LoVo (cell line): ENCODE measurements around the gene DIS3L2.
"Not testable (repeated sequence)": the region's sequence is repeated elsewhere in the genome, so short reads cannot be mapped to it uniquely, and the experiment has no call there.

Experiments
- DNase-seq: peaks from one replicate; pipeline ENCODE4 v3.0.0-alpha.2; 2016; ENCODE audit warnings: low spot score

Gene DIS3L2

GRCh38 chr2:232350804-232351685, 389.5 kb downstream of the DIS3L2 start:
- no peak for DNase-seq

DNA sequence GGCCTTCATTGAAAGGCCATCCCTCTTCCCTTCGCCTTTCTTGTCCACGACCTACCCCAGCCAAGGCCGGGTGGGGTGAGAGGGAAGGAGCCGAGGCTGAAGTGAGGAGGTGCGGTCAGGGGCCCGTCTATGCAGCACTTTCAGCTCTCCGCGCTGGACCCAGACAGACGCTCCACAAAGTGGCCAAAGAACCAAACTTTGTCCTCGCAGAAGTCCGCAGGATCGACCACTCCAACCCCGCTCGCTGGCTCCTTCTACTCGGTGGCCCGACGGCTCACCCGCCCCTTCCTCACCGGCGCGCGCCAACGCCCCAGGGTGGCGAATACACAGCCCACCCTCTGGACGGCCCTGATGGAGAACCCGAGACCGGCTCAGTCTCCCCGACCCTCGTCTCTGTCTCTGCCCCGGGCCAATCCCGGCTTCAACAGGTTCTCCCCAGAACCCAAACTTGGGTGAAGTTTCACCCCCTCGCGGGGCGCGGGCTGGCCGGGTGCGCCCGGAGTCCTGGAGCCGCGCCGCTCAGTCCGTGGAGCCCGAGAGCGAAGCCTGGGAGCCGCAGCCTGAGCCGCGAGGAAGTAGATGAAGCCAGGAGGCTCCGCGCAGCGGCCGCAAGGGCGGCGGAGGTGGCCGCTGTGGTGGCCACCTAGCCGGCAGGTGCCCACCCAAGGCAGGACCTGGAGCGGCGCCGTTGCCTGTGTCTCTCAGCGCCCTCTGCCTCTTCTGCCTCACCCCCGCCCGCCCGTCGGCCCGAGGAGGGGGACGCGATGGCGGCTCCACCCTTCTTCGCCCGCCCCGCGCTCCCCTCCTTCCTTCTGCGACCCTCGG, 390.4 kb downstream of the DIS3L2 start:
- DNase-seq = no peak

DNA sequence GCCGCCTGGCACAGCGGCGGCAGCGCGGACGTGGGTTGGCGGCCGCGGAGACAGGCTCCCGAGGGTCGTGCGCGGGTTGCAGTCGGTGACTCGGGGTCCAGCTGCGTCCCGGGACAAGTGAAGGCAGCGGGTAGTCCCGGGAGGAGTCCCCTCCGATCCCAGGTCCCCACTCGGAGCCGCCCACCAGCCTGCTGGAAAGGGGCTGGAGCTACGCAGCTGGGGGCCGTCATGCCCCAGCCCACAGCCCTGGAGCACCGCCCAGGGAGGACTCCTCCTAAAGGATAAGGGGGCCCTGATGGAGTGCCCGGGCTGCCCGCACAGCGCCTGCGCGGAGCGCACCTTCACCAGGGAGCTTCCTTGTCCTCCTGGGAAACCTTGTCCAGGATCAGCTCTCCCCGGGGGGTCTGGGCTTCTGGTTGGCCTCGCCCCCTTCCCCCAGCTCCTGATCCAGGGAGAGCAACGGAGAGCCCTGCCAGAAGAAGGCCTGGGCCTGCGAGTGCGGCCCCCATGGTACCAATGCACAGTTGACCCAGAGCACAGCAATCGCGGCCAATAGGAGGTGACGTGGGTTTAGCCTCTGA, 391.1 kb downstream of the DIS3L2 start:
- DNase-seq = no peak

GRCh38 chr2:232353096-232353495, 391.6 kb downstream of the DIS3L2 start:
- DNase-seq = no peak

DNA sequence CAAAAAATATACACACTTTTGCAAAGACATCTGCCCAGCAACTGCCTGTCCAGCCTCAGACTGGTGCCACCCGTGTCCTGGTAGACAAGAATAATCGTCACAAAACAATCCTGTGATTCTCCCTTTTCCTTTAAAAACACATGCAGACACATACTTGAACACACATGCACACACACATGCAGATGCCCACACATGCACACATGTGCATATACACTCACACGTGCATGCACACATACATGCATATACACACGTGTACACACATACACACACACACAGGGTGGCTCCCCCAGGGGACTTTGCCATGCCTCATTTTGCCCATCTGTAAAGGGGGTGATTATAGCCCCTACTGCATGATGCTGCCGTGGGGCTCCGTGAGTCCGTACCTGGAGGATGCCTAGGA, 392.1 kb downstream of the DIS3L2 start:
- DNase-seq = no peak

- DNase-seq = no peak
Measured at GRCh38 chr2:232354069-232354468, 392.6 kb downstream of the DIS3L2 start.

DNA sequence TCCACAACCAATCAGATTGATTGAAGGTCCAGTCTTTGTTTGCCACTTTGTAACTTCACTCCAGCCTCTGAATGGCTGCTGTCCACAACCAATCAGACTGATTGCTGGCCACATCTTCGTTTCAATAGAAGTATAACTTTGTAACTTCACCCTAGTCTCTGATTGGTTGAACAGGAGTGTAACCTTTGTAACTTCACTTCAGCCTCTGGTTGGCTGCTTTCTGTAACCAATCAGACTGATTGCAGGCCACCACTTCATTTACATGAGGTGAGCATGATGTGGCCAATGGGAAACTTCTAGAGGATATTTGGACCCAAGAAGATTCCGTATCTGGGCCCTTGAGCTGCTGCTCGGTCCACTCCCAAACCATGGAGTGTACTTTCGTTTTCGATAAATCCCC, 400.1 kb downstream of the DIS3L2 start:
- DNase-seq = no peak

GRCh38 chr2:232362174-232362900, 400.8 kb downstream of the DIS3L2 start:
- no peak for DNase-seq

DNA sequence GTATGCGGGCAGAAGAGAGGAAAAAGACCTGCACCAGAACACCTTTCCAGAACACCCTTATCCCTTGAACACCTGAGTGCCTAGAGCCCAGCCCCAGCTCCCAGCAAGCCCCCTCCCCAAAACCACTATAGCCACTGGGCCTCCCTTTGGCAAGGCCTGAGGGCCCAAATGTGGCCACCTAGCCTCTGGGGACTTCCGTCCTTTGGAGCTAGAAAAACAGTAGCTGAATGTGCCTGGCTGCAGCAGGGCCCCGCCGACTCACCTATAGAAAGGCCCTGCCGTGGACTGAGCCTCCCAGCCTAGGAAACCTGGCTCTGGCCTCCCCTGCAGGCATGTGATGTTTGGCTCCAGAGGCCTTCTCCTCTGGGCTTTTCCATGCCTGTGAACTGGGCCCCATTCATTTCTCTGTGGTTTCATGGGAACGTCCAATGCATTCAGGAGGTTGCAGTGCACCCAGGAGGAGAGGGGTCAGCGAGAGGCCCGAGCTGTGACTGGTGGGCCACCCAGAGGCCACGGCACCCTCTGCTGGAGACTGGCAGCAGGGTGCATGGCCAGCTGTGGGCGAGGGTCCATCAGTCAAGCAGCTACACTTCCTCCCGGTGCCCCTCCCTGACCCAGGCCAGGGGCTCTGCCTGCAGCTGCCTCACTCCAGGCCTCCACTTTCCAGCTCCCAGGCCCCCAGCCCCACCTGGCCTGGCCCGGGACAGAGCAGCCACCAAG, 401.7 kb downstream of the DIS3L2 start:
- not testable (repeated sequence) for DNase-seq

DNA sequence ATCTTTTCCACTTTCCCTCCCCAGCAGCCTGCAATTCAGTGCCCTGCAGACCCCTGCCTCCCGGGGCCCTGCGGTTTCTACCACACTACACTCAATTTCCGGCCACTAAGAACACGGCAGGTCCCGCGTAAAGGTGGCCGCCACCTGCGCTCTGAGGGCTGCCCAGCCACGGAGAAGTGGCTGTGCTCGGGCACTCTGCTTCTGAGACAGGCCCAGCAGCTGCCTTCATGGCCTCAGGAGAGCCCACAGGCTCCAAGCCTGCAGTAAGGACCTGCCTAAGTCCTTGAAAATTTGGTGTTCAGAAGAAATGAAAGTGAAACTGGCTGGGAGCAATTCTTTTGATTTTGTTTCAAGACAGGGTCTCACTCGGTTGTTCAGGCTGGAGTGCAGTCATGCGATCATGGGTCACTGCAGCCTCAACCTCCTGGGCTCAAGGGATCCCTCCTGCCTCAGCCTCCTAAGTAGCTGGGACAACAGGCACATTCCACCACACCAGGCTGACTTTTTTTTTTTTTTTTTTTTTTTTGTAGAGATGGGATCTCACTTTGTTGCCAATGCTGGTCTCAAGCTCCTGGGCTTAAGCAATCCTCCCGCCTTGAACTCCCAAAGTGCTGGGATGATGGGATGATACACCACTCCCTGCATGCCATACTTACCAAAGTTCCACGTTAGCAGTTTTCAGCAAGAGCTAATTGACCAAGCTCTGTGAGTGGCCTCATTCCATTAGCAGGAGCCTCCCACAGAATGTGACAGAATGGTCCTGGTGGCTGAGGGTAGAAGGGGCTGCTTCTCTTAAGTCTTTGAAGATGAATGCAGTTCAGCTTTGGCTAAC, 402.5 kb downstream of the DIS3L2 start:
- DNase-seq = no peak

- not testable (repeated sequence) for DNase-seq
Measured at GRCh38 chr2:232364806-232365594, 403.5 kb downstream of the DIS3L2 start.

- no peak for DNase-seq
Measured at GRCh38 chr2:232365621-232366321, 404.3 kb downstream of the DIS3L2 start.

DNA sequence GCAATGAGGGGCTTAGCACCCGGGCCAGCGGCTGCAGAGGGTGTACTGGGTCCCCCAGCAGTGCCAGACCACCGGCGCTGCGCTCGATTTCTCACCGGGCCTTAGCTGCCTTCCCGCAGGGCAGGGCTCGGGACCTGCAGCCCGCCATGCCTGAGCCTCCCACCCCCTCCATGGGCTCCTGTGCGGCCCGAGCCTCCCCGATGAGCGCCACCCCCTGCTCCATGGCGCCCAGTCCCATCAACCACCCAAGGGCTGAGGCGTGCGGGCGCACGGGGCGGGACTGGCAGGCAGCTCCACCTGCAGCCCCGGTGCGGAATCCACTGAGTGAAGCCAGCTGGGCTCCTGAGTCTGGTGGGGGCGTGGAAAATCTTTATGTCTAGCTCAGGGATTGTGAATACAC, 404.9 kb downstream of the DIS3L2 start:
- DNase-seq = not testable (repeated sequence)

- no peak for DNase-seq
Measured at GRCh38 chr2:232367016-232367415, 405.5 kb downstream of the DIS3L2 start.

DNA sequence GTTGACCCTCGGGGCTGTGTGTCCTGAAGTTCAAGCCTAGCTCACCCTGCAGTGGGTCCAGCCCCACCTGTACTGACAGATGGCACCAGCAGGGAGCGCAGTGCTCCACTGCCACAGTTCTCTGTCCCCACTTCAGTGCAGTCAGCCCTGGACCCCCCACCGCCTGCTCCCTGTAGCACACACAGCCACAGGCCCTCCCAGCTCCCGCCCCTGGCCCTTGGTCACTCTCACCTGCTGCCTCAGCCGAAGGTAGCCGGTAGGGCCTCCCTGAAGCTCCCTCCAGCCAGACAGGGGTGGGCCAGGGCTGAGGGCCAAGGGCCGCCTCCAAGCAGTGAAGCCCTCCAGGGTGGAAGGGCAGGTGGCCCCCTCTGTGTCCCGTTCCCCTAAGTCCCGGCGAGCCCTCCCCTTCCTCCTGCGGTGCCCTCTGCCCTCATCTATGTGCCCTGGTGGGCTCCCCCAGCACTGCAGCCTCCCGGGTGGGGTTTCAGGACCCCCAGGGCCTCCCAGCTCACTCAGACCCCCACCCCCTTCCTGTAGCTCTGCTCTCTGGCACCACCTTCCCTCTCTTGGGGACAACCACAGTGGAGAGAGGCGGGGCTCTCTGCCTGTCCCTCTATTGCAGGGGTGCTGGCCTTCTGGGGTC, 406.2 kb downstream of the DIS3L2 start:
- DNase-seq = no peak

- DNase-seq = no peak
Measured at GRCh38 chr2:232368311-232368731, 406.8 kb downstream of the DIS3L2 start.

DNA sequence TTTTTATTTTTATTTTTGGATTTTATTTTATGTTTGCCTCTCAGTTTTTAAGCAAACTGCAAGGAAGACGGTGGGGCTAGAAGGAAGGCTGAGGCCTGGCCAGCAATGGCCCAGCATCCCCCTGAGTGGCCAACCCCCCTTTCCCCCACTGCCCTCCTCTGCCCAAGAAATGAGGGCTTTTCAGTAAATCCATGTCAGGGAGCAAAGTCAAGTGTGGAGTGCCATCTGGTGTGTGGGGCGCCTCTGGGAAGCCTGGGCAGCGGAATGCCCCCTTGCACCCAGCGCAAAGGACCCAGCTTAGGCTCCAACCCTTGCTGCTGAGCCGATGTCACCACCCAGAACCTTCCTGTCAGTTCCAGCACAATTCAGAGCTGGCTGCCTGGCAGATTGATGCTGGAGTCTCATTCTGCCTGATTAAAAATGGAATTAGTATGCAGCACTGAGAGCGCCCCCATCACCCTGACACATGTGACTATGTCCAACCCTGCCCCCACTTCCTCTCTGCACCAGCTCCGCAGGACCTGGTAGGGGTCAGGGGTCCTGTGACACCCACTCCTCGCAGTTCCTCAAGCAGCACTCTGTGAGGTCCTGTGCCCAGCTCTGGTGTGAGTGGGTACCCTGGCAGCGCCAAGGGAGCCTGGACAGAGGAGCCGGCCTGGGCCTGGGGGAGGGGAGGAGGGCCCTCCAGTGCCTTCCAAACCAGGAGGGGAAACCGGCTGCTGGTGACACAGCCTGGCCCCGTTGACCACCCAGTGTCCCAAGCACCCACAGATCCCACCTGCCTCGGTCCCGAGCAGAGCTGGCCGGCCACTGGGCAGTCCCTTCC, 407.8 kb downstream of the DIS3L2 start:
- DNase-seq = no peak

GRCh38 chr2:232370007-232370406, 408.5 kb downstream of the DIS3L2 start:
- not testable (repeated sequence) for DNase-seq
